Retinal pigment epithelial cell (primary cell): ENCODE measurements around the gene SPNS1.
"Not testable (repeated sequence)": the region's sequence is repeated elsewhere in the genome, so short reads cannot be mapped to it uniquely, and the experiment has no call there.

Source experiments
- DNase-seq: peaks from one replicate; pipeline ENCODE4 v3.0.0-alpha.2; 2010; ENCODE audit warnings: low read depth
- H3K4me3 ChIP-seq: 2 replicates; pipeline ENCODE4 v1.5.1; 2011; ENCODE audit warnings: mild to moderate bottlenecking, low read length, control low read depth, moderate library complexity
- CTCF ChIP-seq: conservative IDR thresholded peaks from 2 replicates; pipeline ENCODE4 v1.5.1; 2011; ENCODE audit warnings: low read depth, low read length, control low read depth, inconsistent platforms

Gene SPNS1

GRCh38 chr16:28977703-28978662, 3.4 kb downstream of the SPNS1 start:
- DNase-seq = no peak

GRCh38 chr16:28980330-28980729, 5.8 kb downstream of the SPNS1 start:
- not testable (repeated sequence) for DNase-seq, H3K4me3 ChIP-seq

More at GRCh38 chr16:28977703-28978662, 3.4 kb downstream of the SPNS1 start:
- no peak overlapping the region for H3K4me3 ChIP-seq
- peak; percentile 74 for TF ChIP-seq CTCF

- no peak for TF ChIP-seq CTCF
- no peak overlapping the region for H3K4me3 ChIP-seq
- DNase-seq = no peak
Observed at GRCh38 chr16:28980929-28981328, 6.4 kb downstream of the SPNS1 start.

GRCh38 chr16:28981517-28981916, 6.9 kb downstream of the SPNS1 start:
- peak; percentile 71 for TF ChIP-seq CTCF

GRCh38 chr16:28982418-28982817, 7.8 kb downstream of the SPNS1 start:
- DNase-seq = no peak
- no peak overlapping the region for H3K4me3 ChIP-seq
- no peak for TF ChIP-seq CTCF

More at GRCh38 chr16:28981517-28981916, 6.9 kb downstream of the SPNS1 start:
- no peak for DNase-seq
- H3K4me3 ChIP-seq = no peak overlapping the region

- no peak for DNase-seq
- no peak for TF ChIP-seq CTCF
- H3K4me3 ChIP-seq = no peak overlapping the region
Observed at GRCh38 chr16:28982949-28983348, 8.4 kb downstream of the SPNS1 start.

- DNase-seq = no peak
- no peak overlapping the region for H3K4me3 ChIP-seq
- no peak for TF ChIP-seq CTCF
Observed at GRCh38 chr16:28983644-28984043, 9.1 kb downstream of the SPNS1 start.
